GM21367 (cell line): ENCODE measurements around the gene DLX2.

Experiments
- ATAC-seq: cut with Tn5 transposase; IDR thresholded peaks from one replicate; pipeline ENCODE4 v1.9.1; 2021; ENCODE audit not compliant: unreplicated experiment

Gene DLX2

DNA sequence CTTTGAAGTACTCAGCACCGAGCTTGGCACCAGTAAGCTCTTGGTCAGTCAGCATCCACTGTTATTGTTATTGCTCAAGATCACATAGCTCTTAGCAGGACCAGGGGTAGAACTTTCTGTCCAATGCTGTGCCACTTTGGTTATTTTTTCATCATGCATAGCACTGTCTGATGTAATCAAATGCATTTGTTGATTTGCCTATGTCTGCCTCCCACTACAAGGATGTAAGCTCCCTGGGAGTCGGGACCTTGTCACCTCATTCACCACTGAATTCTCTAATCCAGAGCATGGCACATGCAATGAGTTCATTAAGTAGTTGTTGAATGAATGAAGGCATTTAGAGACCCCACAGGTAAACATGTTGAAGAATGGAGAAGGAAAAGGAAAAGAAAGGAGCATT, 46.4 kb downstream of the DLX2 start:
- no peak for ATAC-seq

DNA sequence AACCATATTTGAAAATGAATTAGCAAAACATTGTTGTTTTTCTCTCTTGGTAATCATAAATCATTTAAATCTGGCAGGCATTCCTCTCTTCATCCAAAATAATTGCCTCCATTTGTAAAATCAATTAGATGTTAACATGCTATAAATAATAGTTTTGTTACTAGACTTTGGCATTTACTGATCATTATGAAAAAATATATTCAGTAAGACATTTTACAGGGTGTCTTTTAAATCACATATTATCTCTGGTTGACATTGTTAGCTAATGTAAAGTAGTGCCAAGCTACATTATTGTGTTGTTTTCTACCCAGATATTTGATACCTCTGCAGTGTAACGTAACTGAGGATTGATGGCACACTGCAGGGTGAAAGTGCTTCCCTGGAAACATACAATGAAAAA, 49.2 kb downstream of the DLX2 start:
- no peak for ATAC-seq

DNA sequence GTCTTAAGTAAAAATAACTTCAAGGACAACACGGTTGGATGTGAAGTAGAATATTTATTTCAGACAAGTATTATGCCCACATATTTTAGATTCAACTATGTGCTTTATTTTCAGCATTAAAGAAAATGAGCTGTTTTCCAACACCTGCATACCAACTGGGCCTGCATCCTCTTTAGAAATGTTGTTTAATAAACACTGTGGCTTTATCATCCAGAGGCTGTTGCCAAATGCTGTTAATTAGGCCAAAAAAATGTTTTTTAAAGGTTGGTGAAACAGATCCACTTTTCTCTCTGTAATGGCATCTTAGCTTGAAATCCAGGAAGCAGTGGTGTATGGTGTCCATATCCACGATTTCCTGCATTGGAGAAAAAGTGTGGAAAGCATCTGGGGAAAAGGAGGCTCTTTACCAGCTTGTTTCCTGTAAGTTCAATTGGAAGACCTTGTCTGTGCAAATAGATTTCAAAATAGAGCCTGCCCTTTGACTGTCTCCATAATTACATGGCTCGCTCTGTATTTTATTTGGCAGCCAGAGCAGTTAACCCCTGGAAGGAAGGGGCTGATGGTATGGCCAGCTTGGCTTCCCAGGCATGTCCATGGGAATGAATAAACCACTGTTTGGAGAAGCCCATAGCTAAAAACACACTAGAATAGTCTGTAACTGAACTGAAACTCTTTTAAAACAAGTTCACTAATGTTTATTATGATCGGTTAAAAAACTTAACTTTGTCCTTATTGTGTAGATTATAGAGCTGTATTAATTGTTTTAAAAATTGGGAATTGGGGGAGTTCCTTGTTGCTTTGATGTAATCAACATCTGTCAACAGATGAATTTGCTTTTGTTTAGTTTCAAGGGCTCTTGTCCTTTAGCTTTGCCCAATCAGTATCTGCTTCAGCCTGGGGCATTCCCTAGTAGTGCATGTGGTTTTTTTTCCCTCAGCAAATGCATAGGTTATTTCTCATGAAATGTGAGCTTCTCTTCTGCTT, 50.4 kb downstream of the DLX2 start:
- no peak for ATAC-seq

DNA sequence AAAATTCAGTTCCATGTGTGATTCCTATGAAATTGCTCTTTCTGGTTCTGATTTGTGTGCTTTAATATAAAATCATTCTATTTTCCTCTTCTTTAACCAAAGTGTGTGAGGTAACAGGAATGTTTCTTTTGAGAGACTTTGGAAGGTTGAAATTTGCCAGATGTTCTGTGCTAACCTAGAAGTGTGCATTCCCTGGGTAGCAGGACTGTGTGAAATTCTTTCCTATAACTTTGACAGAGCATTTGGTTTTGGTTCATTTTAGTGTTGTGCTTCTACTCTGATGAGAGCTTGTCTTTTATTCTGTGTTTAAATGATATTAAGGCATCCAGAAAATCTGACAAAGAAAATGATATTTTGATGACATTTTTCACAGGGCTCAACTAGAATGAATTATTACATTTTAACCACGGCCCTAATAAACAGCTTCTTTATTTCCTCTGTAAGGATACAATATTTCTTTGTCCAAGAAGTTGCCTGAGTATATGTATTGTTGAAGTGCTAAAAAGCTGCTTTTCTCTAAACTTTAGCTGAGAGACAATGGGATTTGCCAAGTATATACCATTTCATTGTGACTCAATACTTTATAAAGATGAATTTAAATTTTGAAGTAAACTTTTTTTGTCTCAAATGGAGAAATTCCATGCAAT, 52.1 kb downstream of the DLX2 start:
- no peak for ATAC-seq

DNA sequence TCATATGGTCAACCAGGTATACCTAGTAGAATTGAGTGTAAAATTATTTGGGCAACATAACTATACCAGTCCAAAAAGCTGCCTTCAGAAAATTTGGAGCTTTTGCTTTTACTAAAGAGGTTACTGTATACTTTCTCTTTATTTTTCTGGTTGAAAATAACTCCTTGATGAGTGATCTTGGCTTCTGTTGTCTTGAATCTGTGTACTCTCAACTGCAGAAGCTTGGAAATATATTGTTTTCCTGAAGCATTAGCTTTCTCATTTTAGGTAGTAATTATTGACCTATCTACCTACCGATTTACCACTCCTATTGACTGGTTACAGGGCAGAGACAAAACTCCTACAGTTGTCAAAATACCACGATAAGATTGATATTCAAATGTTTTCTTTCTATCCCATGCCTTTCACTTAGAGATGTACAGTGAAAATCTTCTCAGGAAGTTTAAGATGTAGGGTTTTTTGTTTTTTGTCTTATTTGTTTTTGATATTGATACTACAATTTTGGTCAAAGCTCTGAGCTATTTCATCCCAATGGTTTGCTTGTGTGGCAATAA, 53.1 kb downstream of the DLX2 start:
- ATAC-seq: no peak
